Mammary epithelial cell (primary cell): Measurements from ENCODE around the gene ARMC9.

Experiments
- EZH2 ChIP-seq: IDR thresholded peaks from 2 replicates; pipeline ENCODE4 v1.6.1; 2012; ENCODE audit warnings: low read length, inconsistent platforms, borderline replicate concordance
- TF ChIP-seq, protein P1 (sequence below), 2 donors: IDR thresholded peaks in 1 of 2; conservative IDR thresholded peaks in 1 of 2; 2 replicates each; pipeline ENCODE4 v1.5.1; 2011 to 2012; ENCODE audit warnings: inconsistent platforms in 2 of 2, low read length in 2 of 2, mild to moderate bottlenecking in 2 of 2, control low read depth in 1 of 2, low read depth in 1 of 2; ENCODE audit not compliant: insufficient read depth in 1 of 2; ENCODE audit errors: extremely low read depth in 1 of 2

DNA sequence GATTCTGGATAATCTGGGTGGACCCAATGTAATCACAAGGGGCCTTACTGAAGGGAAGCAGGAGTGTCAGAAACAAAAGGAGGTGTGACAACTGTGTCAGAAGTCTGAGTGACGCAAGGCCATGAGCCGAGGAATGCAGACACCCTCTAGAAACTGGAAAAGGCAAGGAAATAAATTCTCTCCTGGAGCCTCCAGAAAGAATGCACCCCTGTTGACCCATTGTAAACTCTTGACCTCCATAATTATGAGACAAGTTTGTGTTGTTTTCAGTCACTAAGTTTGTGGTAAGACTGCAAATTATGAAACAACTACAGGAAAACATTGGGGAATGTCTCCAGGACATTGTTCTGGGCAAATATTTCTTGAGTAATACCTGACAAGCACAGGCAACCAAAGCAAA, 149.7 kb downstream of the ARMC9 start:
- TF ChIP-seq, protein P1, sequence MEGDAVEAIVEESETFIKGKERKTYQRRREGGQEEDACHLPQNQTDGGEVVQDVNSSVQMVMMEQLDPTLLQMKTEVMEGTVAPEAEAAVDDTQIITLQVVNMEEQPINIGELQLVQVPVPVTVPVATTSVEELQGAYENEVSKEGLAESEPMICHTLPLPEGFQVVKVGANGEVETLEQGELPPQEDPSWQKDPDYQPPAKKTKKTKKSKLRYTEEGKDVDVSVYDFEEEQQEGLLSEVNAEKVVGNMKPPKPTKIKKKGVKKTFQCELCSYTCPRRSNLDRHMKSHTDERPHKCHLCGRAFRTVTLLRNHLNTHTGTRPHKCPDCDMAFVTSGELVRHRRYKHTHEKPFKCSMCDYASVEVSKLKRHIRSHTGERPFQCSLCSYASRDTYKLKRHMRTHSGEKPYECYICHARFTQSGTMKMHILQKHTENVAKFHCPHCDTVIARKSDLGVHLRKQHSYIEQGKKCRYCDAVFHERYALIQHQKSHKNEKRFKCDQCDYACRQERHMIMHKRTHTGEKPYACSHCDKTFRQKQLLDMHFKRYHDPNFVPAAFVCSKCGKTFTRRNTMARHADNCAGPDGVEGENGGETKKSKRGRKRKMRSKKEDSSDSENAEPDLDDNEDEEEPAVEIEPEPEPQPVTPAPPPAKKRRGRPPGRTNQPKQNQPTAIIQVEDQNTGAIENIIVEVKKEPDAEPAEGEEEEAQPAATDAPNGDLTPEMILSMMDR (conservative IDR thresholded peaks at IDR 0.05 in 1 of 2, IDR thresholded peaks at IDR 0.05 in 1 of 2; ENCODE audit: extremely low read depth in 1 of 2, insufficient read depth in 1 of 2, low read depth in 1 of 2, low read length in 2 of 2), result no peak
- no peak for TF ChIP-seq EZH2
